GM21723 (cell line): ENCODE measurements around the gene PATE1.
"Not testable (repeated sequence)": the region's sequence is repeated elsewhere in the genome, so short reads cannot be mapped to it uniquely, and the experiment has no call there.

ENCODE experiments used
- ATAC-seq: cut with Tn5 transposase; IDR thresholded peaks from one replicate; pipeline ENCODE4 v1.9.1; 2021; ENCODE audit warnings: mild to moderate bottlenecking, moderate library complexity; ENCODE audit not compliant: unreplicated experiment

PATE1 gene, protein sequence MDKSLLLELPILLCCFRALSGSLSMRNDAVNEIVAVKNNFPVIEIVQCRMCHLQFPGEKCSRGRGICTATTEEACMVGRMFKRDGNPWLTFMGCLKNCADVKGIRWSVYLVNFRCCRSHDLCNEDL

DNA sequence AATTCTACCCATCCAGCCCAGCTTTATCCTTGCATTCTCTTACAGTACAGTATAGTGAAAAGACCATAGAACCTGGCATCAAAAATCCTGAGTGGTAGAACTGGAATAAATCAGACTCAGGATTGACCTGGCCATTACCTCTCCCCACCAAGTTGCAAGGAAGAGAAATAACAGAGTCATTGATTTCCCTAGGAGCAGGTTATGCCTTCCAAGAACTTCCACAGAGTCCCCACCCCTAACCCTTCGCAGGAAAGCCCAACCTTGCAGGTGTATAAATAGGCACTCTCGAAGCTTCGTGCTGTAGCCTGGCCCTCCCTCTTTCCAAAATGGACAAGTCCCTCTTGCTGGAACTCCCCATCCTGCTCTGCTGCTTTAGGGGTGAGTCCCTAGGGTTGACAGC is at the start of gene PATE1:
PATE1 (plus strand) TSS at position 301 of the 400 bp plus-strand sequence; CDS start at position 327, 26 bp downstream.
- ATAC-seq: no peak

DNA sequence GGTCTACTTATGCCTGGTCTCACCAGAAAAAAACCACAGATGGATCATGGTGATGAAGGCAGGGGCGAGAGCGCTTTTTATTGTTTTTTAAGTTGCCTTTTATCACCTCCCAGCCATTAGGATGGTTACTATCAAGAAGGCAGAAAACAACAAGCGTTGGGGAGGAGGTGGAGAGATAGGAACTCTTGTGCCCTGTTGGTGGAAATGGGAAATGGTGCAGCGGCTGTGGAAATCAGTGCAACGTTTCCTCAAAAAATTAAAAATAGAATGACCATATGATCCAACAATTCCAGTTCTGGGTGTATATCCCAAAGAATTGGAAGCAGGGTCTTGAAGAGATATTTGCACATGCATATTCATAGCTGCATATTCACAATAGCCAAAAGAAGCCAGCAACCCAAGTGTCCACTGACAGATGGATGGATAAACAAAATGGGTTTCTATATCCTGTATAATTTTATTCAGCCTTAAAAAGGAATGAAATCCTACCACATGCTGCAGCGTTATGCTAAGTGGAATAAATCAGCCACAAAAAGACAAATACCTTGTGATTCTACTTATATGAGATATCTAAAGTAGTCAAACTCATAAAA is 45.0 kb upstream of the PATE1 start:
- ATAC-seq: no peak

DNA sequence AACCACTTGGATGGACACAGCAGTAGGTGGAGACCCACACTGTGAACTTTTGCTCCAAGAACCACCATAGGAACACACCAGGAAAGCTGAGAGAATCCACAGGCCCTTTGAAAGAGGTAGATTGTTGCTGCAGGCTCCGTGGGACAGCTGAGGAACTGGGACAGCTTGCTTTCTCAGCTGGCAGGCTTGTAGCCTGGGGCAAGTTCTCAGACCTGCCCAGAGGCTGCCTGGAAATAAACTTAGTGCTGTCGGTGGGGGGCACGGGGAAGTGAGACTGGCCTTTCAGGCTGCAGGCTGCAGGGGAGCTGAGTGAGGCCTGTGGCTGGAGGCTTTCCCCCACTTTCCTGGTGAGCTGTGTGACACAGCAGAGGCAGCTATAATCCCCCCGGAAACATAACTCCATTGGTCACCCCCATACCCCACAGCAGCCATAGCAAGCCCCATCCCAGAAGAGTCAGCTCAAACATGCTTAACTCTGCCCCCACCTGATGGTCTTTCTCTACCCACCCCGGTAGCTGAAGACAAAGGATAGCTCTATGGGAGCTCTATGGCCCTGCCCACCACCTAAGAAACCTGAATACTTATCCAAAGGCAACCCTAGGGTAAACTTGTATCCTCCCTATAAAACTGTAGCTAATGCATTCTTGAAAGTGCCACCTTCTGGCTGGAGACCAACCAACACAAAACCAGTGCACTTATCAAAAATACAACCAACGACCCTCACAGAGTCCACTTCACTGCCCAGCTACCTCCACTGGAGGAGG is 44.0 kb upstream of the PATE1 start:
- ATAC-seq: no peak

DNA sequence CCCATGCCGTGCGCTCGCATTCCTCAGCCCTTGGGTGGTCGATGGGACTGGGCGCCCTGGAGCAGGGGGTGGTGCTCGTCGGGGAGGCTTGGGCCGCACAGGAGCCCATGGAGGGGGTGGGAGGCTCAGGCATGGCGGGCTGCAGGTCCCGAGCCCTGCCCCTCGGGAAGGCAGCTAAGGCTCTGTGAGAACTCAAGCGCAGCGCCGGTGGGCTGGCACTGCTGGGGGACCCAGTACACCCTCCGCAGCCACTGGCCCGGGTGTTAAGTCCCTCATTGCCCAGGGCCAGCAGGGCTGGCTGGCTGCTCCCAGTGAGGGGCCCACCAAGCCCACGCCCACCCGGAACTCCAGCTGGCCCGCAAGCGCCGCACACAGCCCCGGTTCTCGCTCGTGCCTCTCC is 41.4 kb upstream of the PATE1 start:
- not testable (repeated sequence) for ATAC-seq

DNA sequence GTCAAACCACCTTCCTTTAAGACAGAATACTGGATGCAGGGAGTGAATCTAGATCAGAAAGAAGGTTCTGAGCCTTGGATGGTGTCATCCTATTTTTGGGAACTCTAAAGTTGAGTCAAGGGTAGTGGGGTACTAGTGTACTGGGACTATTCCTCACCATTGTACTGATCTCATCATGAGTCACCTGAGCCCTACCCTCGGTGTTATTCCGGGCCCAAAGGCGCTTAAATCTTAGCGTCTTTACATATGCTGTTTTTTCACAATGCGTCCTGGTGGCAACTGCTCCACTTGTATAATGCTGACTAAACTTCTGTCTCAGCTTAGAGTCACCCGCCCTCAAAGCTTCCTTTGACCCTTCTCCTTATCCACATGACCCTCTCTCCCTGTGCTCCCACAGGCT is 25.3 kb upstream of the PATE1 start:
- no peak for ATAC-seq

DNA sequence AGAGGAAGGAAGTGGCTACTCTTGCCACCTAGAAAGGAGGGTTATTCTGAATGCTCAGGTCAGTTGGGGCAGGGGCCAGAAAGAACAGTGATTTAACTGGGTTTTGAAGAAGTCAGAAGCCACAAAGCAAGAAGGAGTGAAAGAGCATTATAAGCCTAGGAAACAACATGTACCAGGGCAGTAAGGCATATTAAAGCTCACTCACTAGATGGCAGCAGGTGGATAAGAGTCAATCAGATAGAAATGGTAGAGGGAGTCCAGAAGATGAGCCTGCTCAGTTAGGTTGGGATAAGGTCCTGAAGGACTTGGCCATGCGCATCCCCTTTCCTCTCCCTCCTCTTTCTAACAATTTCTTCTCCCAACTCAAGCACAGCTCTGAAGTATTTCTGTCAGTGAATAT is 22.0 kb upstream of the PATE1 start:
- ATAC-seq: no peak

DNA sequence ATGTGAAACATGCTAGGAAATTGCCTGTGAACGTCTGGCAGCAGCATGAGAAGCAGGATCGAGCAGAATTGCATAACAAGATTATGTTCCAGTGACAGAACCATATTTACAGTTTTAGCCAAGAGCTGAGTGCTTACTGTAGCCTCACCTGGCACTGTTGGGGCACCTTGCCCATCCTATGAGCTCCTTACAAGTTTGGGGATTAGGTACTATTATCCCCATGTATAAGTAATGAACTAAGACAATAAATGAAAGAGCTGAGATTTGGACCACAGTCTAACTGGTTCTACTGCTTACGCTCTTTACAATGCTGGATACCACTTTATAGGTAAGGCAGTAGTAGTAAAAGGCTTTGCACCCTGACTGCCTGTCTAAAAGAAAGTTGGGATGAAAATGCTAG is 17.1 kb upstream of the PATE1 start:
- no peak for ATAC-seq

DNA sequence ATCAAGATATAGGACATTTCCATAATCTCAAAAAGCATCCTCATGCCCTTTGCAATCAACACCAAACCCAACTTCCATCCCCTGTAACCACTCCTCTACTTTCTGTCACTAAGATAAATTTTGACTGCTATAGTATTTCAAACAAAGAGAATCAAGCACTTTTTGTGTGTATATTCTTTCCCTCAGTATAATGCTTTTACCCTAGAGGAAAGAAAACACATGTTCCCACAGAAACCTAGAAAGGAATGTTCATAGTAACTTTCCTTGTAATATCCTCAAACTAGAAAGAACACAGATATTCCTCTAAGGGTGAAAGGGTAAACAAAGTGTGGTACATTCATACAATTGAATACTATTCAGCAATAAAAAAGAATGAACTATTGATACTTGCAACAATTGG is 5.5 kb upstream of the PATE1 start:
- no peak for ATAC-seq

DNA sequence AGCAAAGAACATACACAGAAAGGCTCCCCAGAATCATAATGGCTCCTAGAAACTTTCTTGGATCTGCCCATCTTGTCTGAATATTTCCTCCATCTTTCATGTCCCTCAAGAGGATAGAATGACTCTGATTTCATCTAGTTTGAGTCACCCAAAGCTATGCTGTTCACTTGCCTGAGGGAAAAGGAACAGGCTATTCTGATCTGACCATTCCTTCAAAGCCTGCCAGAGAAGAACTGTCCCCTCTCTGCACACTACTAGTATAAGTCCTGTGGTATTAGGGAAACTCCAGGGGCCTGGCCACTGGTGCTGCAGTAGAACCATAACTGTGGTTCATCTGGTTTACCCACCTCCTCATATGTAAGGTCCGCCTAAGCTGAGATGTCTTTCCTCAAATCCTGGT is 2.4 kb upstream of the PATE1 start:
- ATAC-seq: no peak

DNA sequence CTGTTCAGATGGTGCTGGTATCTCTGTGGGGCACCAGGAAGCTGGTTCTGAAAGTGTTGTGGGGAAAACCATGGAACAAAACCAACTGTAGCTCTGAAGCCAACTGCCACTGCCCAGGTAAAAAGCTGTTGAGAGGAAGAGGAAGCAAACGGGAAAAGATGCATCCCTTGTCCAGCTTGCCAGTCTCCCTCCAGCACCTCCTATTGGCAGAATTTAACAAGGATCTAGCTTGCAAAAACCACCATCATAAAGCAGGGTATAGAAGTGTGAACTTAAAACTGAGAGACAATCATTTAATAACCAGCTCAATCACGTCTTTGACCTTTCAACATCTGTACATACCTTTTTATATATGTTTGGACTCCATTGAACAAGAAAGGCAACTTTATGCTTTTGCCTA is 4.5 kb downstream of the PATE1 start:
- ATAC-seq: no peak

DNA sequence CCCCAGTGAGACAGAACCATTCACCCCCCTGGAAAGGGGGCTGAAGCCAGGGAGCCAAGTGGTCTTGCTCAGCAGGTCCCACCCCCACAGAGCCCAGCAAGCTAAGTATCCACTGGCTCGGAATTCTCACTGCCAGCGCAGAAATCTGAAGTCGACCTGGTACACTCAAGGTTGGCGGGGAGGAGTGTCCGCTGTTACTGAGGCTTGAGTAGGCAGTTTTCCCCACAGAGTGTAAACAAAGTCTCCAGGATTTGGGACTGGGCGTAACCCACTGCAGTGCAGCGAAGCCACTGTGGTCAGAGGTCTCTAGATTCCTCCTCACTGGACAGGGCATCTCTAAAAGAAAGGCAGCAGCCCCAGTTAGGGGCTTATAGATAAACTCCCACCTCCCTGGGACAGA is 10.0 kb downstream of the PATE1 start:
- ATAC-seq: no peak

DNA sequence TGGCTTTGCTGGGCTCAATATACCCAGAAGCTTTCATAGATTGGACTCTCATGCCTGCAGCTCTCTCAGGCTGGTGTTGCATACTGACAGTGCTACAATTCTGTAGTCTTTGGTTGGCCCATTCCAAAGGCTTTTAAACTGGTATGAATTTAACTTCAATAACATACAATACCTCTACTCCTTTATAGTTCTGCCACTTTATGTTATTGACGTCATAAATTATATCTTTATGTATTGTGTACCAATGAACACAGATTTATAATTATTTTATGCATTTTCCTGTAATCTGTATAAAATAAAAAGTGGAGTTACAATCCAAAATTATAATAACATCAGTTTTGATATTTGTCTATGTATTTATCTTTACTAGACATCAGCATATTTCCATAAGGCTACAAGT is 16.4 kb downstream of the PATE1 start:
- ATAC-seq: no peak

DNA sequence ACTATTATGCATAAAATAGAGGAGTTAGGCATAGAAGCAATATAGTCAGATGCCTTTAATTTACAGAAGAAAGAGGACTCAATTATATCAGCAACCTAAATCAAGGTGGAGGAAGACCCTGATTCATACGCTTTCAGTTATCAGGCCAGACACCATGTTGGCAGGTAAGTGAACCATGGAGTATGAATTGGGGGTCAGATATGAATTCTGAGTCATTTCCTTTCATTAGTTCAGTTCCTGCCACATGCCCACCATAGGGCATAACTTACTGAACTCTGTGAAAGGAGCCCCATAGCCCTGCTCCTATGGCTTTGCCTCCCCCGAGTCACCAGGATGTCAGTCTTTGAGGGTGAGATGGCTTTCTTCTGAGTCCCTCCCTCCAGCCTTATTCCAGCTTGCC is 17.4 kb downstream of the PATE1 start:
- no peak for ATAC-seq

DNA sequence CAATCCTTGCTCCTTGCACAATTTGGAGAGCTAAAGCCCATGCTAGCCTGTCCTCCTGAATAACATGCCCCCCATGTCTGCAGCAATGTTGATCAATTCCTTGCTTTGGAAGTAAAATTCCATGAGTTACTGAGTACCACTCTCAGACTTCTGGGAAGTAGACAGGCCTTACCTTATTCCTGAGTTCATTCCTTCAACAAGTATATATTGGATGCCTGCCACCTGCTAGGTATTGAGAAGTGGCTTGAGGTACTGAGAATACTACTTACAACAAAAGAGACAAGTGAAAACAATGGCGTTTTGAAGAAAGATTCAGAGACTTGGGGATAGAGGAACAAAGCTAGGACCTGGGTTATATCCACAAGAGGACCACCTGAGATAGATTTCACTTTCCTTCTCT is 20.2 kb downstream of the PATE1 start:
- no peak for ATAC-seq

DNA sequence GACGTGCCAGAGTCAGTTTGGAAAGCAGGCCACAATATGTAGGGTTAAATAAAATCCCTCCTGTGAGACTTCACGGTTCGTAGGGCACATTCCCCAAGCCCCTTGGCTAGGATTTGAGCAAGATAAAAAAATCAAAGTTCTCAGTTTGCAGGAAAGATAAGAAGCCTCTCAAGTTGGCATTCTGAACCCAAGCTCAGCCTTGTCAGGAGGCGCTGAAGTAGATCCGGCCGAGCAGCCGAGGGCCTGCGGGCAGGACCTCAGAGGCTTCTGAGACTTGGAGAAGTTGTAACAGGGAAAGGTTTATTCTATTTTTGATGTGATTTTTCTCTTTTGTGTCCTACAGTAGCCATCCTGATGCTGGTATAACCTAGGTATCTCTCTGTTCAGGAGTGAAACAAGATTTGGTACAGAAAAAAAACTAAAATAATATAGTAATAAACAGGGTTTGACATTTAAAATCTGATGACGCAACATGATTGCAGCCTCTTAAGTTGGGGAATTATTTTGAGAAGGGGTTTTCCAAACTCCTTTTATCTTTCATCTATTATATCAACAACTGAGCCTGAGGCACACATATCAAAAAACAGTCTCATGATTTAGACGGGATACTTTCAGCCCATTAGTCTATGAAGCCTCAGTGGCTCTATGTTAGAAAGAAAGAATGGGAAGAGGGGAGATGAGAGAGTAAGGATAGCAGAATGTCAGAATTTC is 22.4 kb downstream of the PATE1 start:
- no peak for ATAC-seq

DNA sequence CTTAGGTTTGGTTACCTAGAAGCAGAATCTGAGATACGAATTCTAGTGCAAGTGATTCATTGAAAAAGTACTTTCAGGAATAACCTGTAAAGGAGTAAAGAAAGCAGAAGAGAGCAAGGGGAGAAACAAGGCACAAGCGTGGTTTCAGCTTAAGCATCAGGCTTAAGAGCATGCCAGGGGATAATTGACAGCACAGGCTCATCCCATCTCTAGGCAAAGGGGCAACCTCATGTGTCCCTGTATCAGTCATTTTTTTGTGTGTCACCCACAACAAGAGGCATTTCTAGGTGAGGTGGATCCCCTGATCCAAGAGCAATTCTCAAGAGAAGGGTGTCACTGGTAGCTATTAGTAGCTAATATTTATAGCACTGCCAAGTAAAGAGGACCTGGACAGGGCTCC is 24.5 kb downstream of the PATE1 start:
- no peak for ATAC-seq

DNA sequence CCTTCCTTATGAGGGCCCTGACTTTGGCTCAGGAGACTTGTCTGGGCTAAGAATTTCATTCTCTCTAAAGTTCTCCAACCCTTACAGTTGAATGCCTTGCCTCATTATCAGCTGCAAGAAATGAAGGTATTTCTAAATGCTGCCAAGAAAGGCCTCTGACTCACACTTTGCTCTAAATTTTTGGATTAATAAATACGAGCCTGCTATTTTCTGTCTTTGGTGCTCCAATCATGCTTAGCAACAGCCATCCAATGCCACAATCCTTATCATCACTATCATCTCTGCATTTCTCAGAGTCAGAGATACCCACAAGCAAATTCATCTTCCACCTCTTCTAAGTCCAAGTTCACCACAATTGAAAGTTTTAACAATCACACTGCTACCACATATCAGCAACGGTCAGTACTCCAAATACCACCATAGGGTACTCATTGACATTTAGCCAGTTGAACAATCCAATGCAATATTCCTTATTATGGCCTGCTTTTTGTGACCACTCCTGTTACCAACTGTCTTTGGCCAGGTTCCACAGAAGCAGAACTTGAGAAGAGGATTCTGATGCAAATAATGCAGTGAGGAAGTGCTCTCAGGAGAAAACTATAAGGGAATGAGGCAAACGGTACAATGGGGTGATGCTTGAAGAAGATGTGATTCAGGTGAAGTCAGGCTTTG is 26.9 kb downstream of the PATE1 start:
- no peak for ATAC-seq

DNA sequence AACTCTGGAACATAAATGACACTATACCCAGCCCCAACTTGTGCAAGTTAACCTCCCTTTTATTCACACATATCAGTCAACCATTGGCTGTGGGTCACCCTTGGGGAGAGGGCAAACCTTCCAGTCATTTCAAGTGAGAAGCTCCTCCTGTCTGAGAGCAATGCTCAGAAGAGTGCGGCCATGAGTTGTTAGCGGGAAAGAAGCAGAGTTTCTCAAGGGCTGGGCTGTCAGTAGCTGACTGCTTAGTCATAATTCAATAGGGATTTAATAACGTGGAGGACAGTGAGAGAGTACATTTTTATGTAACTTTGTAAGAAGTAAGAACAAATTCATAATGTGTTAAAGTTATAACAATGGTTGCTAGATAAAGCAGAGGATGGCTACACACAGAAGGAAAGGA is 27.4 kb downstream of the PATE1 start:
- ATAC-seq: no peak

DNA sequence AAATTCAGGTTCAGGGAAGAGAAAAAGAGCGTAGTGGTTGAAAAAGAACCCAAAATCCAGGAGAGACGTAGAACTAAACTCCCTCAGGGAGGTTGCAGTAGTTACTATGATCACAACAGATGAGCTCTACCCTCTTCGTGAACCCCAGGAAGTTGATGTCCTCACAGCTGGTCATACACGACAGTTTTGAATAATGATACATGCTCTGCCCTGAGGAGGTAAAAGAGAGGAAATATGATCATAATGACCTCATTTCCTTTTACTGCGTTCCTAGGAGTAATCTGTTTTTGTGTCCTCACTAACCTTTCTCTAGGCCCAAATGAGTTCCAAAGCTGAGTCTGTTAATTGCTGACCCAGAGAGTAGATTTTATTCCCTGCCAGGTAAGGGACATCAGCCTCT is 31.2 kb downstream of the PATE1 start:
- ATAC-seq: no peak

DNA sequence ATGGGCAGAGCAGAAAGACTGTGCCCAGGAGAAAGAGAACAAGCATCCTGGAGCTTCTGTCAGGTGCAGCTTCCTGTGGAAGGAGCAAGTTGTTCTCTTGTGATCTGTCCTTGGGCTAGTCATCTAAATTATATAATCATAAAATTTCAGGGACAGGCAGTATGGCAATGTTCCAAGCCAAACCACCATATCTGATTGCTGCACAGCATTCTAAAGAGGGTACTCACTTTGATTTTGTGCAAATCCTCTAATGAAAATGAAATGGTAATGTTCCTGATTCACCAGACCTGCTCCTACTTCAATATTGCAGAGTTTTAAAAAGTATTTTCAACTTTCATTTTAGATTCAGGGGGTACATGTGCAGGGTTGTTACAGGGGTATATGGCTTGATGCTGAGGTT is 32.6 kb downstream of the PATE1 start, which contains the start of gene PATE2:
PATE2 (minus strand) TSS at position 101 of the 400 bp plus-strand sequence; CDS start at position 46, 55 bp downstream.
- ATAC-seq: no peak

DNA sequence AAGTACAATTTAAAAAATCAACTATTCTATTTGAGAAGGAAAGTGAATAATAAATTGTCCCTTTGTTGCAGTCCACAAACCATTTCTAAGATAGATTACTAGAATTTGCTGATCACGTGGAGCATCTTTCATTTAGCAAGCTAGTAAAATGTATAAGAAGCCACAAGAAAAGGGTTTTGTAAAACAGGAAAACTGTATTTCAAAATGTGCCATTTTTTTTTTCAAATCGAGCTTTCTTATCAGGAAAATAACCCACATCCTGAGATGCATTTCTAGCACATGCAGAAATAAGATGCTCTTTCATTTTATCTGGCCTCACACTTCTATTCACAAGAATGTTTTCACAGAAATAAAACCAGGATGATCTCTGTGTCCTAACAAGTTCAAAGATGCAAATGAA is 38.6 kb downstream of the PATE1 start:
- ATAC-seq: no peak
